Parathyroid adenoma (tissue), 2 donors: ENCODE results near the gene GART.

ENCODE experiments used
- H2AFZ ChIP-seq: fragments of 300-600 bp; sonication (generic); one replicate; pipeline ENCODE4 v1.7.0; 2017; ENCODE audit warnings: antibody characterized with exemption, mild to moderate bottlenecking
- H3K27ac ChIP-seq: fragments of 300-600 bp; sonication (generic); one replicate; pipeline ENCODE4 v1.7.0; 2017
- H3K27me3 ChIP-seq: fragments of 300-600 bp; sonication (generic); one replicate; pipeline ENCODE4 v1.7.0; 2017; ENCODE audit warnings: low read length; ENCODE audit not compliant: control insufficient read depth, insufficient read depth
- H3K36me3 ChIP-seq: fragments of 300-600 bp; sonication (generic); one replicate; pipeline ENCODE4 v1.7.0; 2017; ENCODE audit warnings: low read length; ENCODE audit not compliant: control insufficient read depth, insufficient read depth
- H3K4me1 ChIP-seq: fragments of 300-600 bp; sonication (generic); one replicate; pipeline ENCODE4 v1.7.0; 2017; ENCODE audit warnings: control low read depth
- H3K4me2 ChIP-seq: fragments of 300-600 bp; sonication (generic); one replicate; pipeline ENCODE4 v1.7.0; 2017; ENCODE audit warnings: low read length
- H3K4me3 ChIP-seq: fragments of 300-600 bp; sonication (generic); one replicate; pipeline ENCODE4 v1.7.0; 2017; ENCODE audit warnings: low read depth, low read length
- H3K79me2 ChIP-seq: fragments of 300-600 bp; sonication (generic); one replicate; pipeline ENCODE4 v1.7.0; 2017; ENCODE audit warnings: control low read depth
- H3K9ac ChIP-seq: fragments of 300-600 bp; sonication (generic); one replicate; pipeline ENCODE4 v1.7.0; 2017; ENCODE audit warnings: mild to moderate bottlenecking
- H3K9me3 ChIP-seq: fragments of 300-600 bp; sonication (generic); one replicate; pipeline ENCODE4 v1.7.0; 2017; ENCODE audit warnings: low read length; ENCODE audit not compliant: control insufficient read depth
- CTCF ChIP-seq: fragments of 300-600 bp; sonication (generic); IDR thresholded peaks from one replicate; pipeline ENCODE4 v1.7.0; 2017; ENCODE audit warnings: antibody characterized with exemption, mild to moderate bottlenecking
- donor health status: primary hyperparathyroidism.

The GART gene

DNA sequence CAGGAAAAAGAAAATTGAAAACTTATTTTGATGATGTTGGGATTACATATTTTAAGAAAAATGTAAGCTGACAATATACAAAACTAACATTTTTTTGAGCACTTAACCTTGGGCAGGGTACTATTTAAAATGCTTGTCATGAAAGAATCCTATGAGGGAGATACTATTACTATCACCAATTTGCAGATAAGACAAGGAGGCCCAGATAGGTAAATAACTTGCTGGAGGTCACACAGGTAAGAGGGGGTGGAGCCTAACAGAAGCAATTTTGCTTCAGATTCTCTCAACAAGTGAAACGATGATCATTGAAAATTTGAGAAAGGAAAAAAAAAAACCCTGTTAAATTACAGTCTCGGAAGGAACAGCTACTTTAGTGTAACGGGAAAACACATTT lies 1.2 kb downstream of the GART start:
- Histone ChIP-seq H3K4me1 (no peaks in the 10 kb centered on the region), H3K4me3 (no peak overlapping the region), H3K27ac (no peak overlapping the region), H3K9ac (no peak overlapping the region), H3K9me3 (no peaks in the 10 kb centered on the region), H3K4me2 (no peak overlapping the region), H3K79me2 (peaks cover 11% of the 10 kb centered on the region), H2AFZ (no peak overlapping the region), H3K36me3 (no peaks in the 10 kb centered on the region), H3K27me3 (no peaks in the 10 kb centered on the region)
- no peak for TF ChIP-seq CTCF

DNA sequence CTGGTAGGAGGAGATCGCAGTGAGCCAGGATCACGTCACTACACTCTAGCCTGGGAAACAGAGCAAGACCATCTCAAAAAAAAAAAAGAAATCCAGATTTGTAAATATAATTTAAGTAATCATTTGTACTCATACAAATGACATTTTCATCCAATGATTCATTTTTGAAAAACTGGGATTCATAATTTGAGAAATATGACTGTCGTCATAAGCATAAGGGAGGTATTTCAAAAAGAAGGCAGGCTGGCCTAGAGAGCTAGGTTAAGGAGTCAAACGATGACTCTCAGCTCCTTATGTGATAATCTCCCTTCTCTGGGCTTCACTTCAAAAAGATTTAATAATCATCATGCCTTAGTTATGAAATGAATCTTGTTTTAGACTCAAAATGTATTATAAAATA lies 2.3 kb downstream of the GART start:
- H3K27me3 ChIP-seq, result no peaks in the 10 kb centered on the region
- H3K36me3 ChIP-seq, result no peaks in the 10 kb centered on the region
- no peak overlapping the region for H2AFZ ChIP-seq
- H3K27ac ChIP-seq, result no peak overlapping the region
- H3K9me3 ChIP-seq, result no peaks in the 10 kb centered on the region
- H3K4me3 ChIP-seq, result no peak overlapping the region
- H3K4me2 ChIP-seq, result no peak overlapping the region
- no peak overlapping the region for H3K9ac ChIP-seq
- H3K4me1 ChIP-seq, result no peaks in the 10 kb centered on the region
- no peak for TF ChIP-seq CTCF
- H3K79me2 ChIP-seq, result peaks cover 11% of the 10 kb centered on the region

GRCh38 chr21:33537212-33537611 lies 4.7 kb downstream of the GART start:
- H3K27me3 ChIP-seq, result no peaks in the 10 kb centered on the region
- no peaks in the 10 kb centered on the region for H3K9me3 ChIP-seq
- no peaks in the 10 kb centered on the region for H3K36me3 ChIP-seq
- H3K4me2 ChIP-seq, result no peak overlapping the region
- H3K4me3 ChIP-seq, result no peak overlapping the region
- no peak overlapping the region for H3K9ac ChIP-seq
- no peaks in the 10 kb centered on the region for H3K79me2 ChIP-seq
- no peak for TF ChIP-seq CTCF
- H2AFZ ChIP-seq, result no peak overlapping the region
- no peak overlapping the region for H3K27ac ChIP-seq
- no peaks in the 10 kb centered on the region for H3K4me1 ChIP-seq

DNA sequence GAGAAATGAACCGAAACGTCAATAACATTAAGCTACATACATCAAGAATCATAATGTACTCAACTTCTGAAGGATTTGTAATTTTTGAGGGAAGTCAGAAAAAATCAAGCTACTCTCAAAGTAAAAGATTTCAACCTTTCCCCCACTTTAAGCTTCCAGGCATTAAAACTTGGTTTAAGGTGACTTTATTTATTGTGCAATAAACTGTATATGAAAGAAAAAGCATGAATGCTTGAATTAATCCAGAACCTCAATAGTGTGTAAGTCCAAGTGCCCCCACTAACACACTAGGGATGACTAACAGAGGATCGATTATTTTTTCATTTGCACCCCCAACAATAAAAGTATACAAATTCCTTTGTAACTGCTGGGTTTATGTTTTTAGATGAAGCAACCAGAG lies 10.9 kb downstream of the GART start:
- no peak for TF ChIP-seq CTCF

DNA sequence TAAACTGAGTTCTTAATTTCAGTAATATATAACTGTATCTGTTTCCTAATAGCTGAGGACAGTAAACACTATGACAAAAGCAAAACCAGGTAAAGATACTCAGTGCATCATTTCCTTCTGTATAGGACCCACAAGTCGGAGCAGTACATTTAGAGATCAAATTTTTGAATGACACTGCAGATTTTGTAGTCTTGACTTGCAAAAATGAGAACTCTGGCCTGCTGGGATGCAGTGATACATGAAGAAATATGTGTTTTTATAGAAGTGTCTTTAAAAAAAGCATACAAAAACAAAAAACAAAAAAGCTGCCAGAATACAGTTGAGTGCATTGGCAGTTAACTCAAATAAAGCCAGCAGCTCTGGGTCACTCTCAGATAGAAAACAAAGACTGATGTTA lies 19.0 kb downstream of the GART start:
- Histone ChIP-seq H3K4me3 (no peak overlapping the region), H3K4me1 (no peaks in the 10 kb centered on the region), H3K9ac (no peak overlapping the region), H3K79me2 (no peaks in the 10 kb centered on the region), H3K27me3 (no peaks in the 10 kb centered on the region), H3K9me3 (no peaks in the 10 kb centered on the region), H2AFZ (no peak overlapping the region), H3K27ac (no peak overlapping the region), H3K4me2 (no peak overlapping the region), H3K36me3 (no peaks in the 10 kb centered on the region)
- no peak for TF ChIP-seq CTCF

More for the DNA sequence above, 10.9 kb downstream of the GART start:
- H3K4me2 ChIP-seq, result no peak overlapping the region
- no peaks in the 10 kb centered on the region for H3K36me3 ChIP-seq
- H3K9ac ChIP-seq, result no peak overlapping the region
- no peaks in the 10 kb centered on the region for H3K79me2 ChIP-seq
- H3K27ac ChIP-seq, result no peak overlapping the region
- no peaks in the 10 kb centered on the region for H3K9me3 ChIP-seq
- H3K4me1 ChIP-seq, result no peaks in the 10 kb centered on the region
- H3K4me3 ChIP-seq, result no peak overlapping the region
- H2AFZ ChIP-seq, result no peak overlapping the region
- H3K27me3 ChIP-seq, result no peaks in the 10 kb centered on the region
